ENCODE results near the gene ING3. TPM values are rescaled to one million over a fixed set of nuclear protein-coding genes. Genes with fewer than 3 reads are reported as not detected.
"Not testable (repeated sequence)": the region's sequence is repeated elsewhere in the genome, so short reads cannot be mapped to it uniquely, and the experiment has no call there.

ING3 gene
- total RNA-seq, 1 experiment from 2014 or later, result 19.7 TPM

- DNase-seq (ENCODE audit: low spot score), result no peak
Observed at GRCh38 chr7:120951309-120951699, 727 bp downstream of the ING3 start.

- no peak for DNase-seq (ENCODE audit: low spot score)
Observed at GRCh38 chr7:120951826-120952225, 1.2 kb downstream of the ING3 start.

- no peak for DNase-seq (ENCODE audit: low spot score)
Observed at GRCh38 chr7:120955577-120956149, 5.1 kb downstream of the ING3 start.

GRCh38 chr7:120959929-120960484, 9.4 kb downstream of the ING3 start:
- DNase-seq (ENCODE audit: low spot score), result no peak

- DNase-seq (ENCODE audit: low spot score), result no peak
Observed at GRCh38 chr7:120960714-120961113, 10.1 kb downstream of the ING3 start.

- DNase-seq (ENCODE audit: low spot score), result no peak
Observed at GRCh38 chr7:120961638-120962173, 11.1 kb downstream of the ING3 start.

GRCh38 chr7:120964088-120964487, 13.5 kb downstream of the ING3 start:
- no peak for DNase-seq (ENCODE audit: low spot score)

GRCh38 chr7:120966961-120967360, 16.4 kb downstream of the ING3 start:
- DNase-seq (ENCODE audit: low spot score), result no peak

- DNase-seq (ENCODE audit: low spot score), result no peak
Observed at GRCh38 chr7:120973849-120974248, 23.3 kb downstream of the ING3 start.

- DNase-seq (ENCODE audit: low spot score), result no peak
Observed at GRCh38 chr7:120979765-120980499, 29.4 kb downstream of the ING3 start.

GRCh38 chr7:120981117-120981516, 30.5 kb downstream of the ING3 start:
- DNase-seq (ENCODE audit: low spot score), result no peak

- DNase-seq (ENCODE audit: low spot score), result peak; percentile 57
Observed at GRCh38 chr7:120981888-120982615, 31.5 kb downstream of the ING3 start.

GRCh38 chr7:120983592-120983991, 33.0 kb downstream of the ING3 start:
- DNase-seq (ENCODE audit: low spot score), result not testable (repeated sequence)

GRCh38 chr7:120984406-120984805, 33.8 kb downstream of the ING3 start:
- DNase-seq (ENCODE audit: low spot score), result no peak

- DNase-seq (ENCODE audit: low spot score), result no peak
Observed at GRCh38 chr7:120985130-120985758, 34.7 kb downstream of the ING3 start.

- DNase-seq (ENCODE audit: low spot score), result no peak
Observed at GRCh38 chr7:120985839-120986238, 35.3 kb downstream of the ING3 start.

GRCh38 chr7:120986650-120987049, 36.1 kb downstream of the ING3 start:
- DNase-seq (ENCODE audit: low spot score), result no peak

- DNase-seq (ENCODE audit: low spot score), result no peak
Observed at GRCh38 chr7:120987280-120987679, 36.7 kb downstream of the ING3 start.

- DNase-seq (ENCODE audit: low spot score), result peak; percentile 82
Observed at GRCh38 chr7:120987683-120988590, 37.4 kb downstream of the ING3 start.

GRCh38 chr7:120988591-120989256, 38.1 kb downstream of the ING3 start, which contains the start of gene CPED1:
Gene CPED1, plus strand, starts transcription at chr7:120988711. Its CDS starts 911 bp downstream, at chr7:120989622.
- DNase-seq (ENCODE audit: low spot score), result peak; percentile 27
